GM19035 (cell line): ENCODE results near the gene HGF.
"Not testable (repeated sequence)": the region's sequence is repeated elsewhere in the genome, so short reads cannot be mapped to it uniquely, and the experiment has no call there.

Experiments used
- ATAC-seq: cut with Tn5 transposase; IDR thresholded peaks from one replicate; pipeline ENCODE4 v1.9.1; 2021; ENCODE audit not compliant: unreplicated experiment

Gene HGF

GRCh38 chr7:81725003-81725811, 44.6 kb downstream of the HGF start:
- ATAC-seq = no peak

- not testable (repeated sequence) for ATAC-seq
Observed at GRCh38 chr7:81722250-81722649, 47.6 kb downstream of the HGF start.

GRCh38 chr7:81721437-81721836, 48.4 kb downstream of the HGF start:
- ATAC-seq = no peak

- no peak for ATAC-seq
Observed at GRCh38 chr7:81719865-81720264, 50.0 kb downstream of the HGF start.

GRCh38 chr7:81715984-81716588, 53.8 kb downstream of the HGF start:
- peak; percentile 64 for ATAC-seq

GRCh38 chr7:81714306-81714705, 55.5 kb downstream of the HGF start:
- ATAC-seq = no peak

GRCh38 chr7:81710751-81711150, 59.1 kb downstream of the HGF start:
- ATAC-seq = no peak

GRCh38 chr7:81709836-81710235, 60.0 kb downstream of the HGF start:
- ATAC-seq = no peak

GRCh38 chr7:81707966-81708365, 61.9 kb downstream of the HGF start:
- no peak for ATAC-seq

GRCh38 chr7:81707196-81707595, 62.7 kb downstream of the HGF start:
- no peak for ATAC-seq

- ATAC-seq = no peak
Observed at GRCh38 chr7:81705206-81705605, 64.6 kb downstream of the HGF start.

GRCh38 chr7:81704595-81704994, 65.3 kb downstream of the HGF start:
- ATAC-seq = no peak

- ATAC-seq = no peak
Observed at GRCh38 chr7:81698965-81699364, 70.9 kb downstream of the HGF start.

- ATAC-seq = no peak
Observed at GRCh38 chr7:81694711-81695110, 75.1 kb downstream of the HGF start.

- ATAC-seq = no peak
Observed at GRCh38 chr7:81693894-81694293, 76.0 kb downstream of the HGF start.

- ATAC-seq = peak; percentile 59
Observed at GRCh38 chr7:81693080-81693479, 76.8 kb downstream of the HGF start.

GRCh38 chr7:81692146-81692905, 77.5 kb downstream of the HGF start:
- ATAC-seq = no peak

GRCh38 chr7:81691199-81691821, 78.5 kb downstream of the HGF start:
- ATAC-seq = no peak

- ATAC-seq = no peak
Observed at GRCh38 chr7:81690688-81691087, 79.2 kb downstream of the HGF start.

- no peak for ATAC-seq
Observed at GRCh38 chr7:81690251-81690650, 79.6 kb downstream of the HGF start.

GRCh38 chr7:81688622-81689411, 81.0 kb downstream of the HGF start:
- no peak for ATAC-seq
